HG03097 (cell line): ENCODE results near the gene RAI1.

Source experiments
- ATAC-seq: cut with Tn5 transposase; IDR thresholded peaks from one replicate; pipeline ENCODE4 v1.9.1; 2021; ENCODE audit not compliant: unreplicated experiment, low FRiP score

The RAI1 gene

DNA sequence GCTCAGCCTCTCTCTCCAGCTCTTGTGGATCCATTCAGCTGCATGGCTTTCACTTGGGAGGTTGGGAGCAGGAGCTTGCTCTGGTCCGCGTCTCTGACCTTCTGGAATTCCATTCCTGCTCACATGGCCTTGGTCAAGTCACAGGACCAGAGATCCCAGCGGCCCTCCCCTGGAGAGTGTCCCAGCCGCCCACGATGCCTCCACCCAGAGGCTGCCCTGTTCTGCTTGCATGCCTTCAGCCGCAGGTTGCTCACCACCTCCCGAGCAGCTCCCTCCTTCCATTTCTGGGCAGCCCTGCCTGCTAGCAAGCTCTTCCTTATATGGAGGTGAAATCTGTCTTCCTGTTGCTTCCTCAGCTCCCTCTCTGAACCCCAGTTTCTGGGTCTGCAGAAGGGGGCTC, 32.6 kb downstream of the RAI1 start:
- no peak for ATAC-seq

DNA sequence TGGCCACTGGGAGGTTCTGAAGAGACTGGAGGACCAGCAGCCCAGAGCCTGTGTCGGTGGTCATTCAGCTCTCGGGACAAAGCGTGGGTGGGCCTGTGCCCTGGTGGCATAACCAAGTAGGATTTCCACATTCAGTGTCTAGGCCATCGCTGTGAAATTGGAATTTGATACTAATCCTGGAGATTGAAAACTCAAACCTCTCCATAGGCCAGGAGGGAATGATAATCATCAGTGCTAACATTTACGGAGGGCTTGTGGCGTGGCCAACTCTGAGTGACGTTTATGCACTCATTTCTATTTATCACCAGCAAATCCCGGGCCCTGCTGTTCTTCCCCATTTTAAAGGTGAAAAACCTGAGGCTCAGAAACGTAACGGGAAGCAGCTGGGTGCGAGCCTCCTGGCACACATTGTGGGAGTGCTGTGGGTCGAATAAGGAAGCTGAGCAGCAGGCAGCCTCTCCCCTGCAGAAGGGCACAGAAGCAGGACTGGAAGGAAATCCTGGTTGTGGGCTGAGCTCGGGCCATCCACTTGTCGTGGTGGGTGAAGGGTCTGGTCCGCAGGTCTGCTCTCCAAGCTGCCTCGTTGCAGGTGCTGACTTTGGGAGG, 33.1 kb downstream of the RAI1 start:
- no peak for ATAC-seq

DNA sequence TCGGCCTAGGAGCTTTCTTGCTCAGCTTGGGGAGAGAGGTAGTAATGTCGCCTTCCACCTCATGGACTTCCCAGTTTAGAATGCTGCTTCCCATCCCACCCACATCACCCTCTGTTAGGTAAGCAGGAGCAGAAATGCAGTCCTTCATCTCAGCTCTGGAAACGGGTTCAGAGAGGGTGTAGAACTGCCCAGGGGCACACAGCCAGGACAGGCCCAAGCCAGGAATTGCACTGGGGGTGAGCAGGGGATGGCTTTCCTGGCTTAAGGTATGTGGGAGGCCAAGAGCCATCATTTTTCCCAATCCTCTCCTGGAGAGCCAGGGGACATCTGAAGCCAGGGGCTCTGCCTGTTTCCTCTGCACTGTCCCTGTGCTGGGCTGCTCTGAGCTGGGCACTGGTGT, 33.6 kb downstream of the RAI1 start:
- no peak for ATAC-seq

DNA sequence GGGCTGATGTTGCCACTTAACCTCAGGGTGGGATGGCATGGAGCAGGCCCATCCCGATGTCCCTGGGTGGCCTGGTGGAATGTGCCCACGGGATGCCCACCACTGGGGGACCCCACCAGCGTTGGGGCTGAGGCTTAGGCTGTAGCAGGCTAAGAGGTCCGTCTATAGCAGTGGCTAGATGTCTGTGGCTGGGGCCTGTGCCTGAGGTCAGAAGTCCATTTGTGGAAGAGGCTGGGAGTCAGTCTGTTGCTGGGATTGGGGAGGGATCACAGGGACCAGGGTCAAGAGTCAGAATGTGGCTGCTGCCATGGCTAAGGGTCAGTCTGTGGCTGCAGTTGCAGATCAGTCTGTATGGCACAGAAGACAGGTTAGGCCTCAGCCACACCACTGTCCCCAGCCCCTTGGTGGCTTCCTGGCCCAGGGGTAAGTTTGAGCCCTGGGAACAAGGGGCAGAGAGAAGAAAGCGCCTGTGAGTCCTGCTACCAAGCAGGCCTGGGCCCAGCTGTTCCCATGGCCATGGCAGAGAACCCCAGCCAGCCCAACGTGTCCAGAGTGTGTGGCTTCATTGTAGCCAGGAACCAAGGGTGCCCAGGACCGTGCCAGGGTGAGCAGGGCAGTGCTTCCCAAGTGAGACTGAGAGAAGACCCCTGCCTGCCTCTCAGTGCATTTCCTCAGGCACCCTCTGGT, 35.7 kb downstream of the RAI1 start:
- ATAC-seq = no peak

DNA sequence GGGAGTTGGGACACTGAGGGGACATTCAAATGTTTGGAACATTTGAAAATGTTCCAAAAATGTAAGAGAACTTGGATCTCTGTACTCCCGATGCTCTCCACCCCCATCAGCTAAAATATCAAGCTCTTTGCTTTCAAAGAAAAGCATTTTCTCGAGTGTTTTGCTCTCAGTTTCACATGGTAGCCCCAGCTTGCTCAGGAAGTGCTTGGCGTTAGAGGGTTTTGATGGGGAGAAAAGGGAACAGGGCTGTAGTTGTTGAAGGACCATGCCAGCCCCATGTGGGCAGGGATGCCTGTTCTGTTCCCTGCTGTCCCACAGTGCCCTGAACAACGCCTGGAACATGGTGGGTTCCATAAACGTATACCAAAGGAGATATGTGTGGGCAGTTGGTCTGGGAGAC, 37.0 kb downstream of the RAI1 start:
- ATAC-seq = no peak

DNA sequence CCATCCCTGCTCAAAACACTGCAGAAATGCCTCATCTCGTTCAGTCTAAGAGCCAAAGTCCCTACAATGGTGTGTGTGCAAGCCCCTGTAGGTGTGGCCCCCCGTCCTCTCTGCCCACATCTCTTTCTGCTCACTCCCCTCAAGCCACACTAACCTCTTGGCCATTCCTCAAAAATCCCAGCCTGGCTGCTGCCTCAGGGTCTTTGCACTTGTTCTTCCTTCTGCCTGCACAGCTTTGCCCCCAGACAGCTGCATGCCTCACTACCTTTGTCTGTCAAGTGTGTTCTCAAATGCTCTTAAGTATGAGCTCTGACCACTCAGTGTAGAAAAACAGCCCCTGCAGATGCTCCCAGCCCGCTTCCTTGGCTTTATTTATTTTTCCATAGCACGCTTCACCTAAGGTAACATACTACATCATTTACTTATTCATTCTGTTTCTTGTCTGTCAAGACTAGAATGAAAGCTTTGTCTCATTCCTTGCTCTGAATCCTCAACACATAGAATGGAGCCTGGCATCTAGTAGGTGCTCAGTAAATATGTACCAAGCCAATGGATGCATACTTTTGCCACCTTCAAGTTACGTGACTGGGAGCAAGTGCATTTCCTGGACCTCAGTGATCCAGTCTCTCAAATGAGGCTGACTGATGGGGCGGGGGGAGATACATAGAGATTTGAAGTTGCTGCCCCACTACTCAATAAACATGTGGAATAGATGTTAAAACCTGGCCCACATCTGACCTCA, 38.1 kb downstream of the RAI1 start:
- no peak for ATAC-seq

DNA sequence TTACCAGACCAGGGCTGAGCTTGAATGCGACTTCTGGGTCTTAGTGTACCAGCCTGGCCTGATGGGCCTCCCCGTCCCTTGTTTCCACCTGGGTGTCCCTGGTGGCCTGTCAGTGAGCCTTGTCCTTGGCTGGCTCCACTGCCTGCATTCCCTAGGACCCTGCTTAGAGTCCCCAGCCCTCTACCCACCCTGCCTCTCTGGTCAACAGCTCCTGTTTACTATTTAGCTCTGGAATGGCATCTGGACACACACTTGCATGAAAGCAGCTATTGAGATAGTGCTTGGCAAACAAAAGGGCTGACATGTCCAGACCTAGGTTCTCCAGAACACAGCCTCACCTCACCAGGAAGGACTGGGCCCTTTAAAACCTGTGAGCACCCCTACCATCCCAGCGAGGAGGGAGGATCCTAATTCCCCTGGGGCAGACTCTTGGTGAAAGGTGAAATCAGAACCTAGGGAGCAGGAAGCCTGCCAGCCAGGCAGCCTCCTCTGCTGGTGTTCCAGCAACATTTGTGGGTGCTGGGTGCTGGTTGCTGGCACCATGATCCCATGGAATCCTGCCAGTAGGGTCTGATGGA, 38.8 kb downstream of the RAI1 start:
- no peak for ATAC-seq

DNA sequence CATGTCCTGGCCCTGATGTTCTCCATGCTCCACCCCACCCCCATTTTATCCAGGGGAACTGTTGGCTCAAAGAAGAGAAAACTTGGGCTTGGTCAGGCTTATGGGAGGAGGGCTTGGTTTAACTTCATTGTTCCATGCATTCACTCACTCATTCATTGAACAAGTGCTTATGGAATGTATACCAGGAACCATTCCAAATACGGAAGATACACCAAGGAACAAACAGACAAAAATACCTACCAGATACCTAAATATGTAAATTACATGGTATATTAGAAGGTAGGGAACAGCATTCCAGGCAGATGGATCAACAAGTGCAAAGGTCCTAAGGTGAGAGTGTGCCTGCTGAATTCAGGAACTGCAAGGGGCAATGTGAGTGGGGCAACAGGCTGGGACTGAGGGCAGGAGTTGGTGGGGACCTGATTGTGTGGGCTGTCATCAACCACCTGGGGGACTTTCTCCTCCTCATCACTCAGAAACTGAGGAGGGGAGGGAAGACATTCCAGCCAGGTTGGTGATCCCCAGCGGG, 39.9 kb downstream of the RAI1 start:
- no peak for ATAC-seq

DNA sequence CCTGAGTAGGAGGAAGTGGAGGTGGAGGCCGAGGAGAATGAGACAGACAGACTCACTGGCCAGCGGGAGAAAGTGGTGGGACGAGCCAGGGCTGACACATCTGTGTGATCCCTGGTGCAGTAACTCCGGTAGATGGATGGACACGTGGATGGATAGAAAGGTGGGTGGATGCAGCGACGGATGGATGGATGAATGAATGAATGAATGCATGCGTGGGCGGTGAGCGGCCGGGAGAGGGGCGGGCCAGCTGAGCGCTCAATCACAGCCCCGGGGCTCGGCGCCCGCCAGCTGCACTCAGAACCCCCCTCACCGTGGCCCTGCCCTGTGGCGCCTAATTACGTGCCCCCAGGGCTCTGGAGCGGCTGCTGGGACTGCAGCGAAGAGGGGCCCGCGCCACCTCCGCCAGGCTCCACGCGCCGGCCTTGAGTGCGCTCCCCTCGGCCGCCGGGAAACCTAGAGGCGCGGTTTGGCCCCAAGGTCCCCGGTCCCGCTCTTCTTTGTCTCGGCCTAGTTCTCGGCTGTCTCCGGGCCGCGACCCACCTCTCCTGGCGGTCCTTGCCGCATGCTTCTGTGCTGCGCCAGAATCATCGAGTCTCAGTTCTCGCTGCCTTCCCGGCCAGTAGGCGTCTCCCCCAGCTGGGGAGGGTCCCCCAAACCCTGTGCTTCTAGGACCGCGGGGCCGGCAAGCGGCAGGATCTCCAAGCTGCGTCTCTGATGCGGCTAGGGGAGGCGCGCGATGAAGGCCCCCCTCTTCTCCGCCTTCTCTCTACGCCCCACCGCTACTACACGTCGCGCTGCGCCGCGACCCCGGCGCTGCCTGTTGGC, 41.0 kb downstream of the RAI1 start:
- ATAC-seq = no peak

DNA sequence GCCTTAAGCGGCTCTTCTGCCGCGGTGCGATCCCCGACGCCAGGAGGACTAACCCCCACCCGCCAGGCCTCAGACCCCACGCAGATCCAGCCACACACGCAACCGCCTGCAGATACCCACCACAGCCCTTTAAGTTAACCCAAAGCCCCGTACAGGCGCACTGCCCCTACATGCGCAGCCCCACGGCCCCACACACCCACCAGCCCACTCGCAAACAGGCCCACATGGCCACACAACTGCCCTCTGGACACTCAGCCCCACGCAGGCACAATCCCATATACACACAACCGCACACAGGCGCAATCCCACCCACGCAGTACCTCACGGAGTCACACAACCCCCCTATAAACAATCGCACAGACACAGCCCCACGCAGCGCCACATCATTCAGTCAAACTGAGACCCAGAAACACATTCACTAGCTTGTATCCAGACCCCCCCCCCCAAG, 41.7 kb downstream of the RAI1 start:
- no peak for ATAC-seq

DNA sequence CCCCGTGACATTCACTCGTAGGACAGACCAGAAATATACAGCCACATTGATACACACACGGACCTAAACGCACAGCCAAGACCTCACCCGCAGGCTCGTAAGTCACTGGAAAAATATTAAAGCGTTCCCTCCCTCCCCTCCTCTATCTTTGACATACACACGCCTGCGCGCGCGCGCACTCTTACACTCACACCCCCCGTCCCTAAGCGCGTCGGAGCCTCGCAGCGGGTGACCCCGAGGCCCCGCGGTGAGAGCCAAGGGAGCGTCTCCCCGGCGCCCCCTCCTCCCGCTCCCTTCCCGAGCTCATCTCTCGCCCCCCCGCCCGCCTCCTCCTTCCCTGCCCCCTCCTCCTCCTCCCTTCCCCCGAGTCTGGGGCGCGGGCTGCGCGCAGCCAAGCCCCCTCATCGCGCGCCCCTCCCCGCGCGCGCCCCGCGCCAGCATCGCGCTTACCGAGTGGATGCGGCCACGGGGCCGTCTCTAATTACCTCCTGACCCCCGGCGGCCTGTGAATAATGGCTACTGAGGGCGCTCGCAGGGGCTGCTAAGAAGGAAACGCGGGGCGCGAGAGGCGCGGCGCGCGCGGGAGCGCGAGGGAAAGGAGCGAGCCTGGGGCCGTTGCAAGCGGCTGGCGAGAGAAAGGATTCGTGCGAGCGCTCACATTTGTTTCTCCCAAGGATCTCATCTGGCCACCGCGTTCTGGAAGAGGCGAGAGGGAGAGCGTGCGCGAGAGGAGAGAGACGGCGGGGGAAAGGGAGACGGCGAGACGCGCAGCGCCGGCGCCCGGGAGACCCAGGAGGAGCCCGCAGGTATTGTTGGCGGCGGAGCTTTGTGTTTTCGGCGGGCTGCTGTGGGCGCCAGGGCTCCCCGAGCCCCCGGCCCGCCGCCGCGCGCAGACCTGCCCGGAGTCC, 42.4 kb downstream of the RAI1 start:
- ATAC-seq = no peak

DNA sequence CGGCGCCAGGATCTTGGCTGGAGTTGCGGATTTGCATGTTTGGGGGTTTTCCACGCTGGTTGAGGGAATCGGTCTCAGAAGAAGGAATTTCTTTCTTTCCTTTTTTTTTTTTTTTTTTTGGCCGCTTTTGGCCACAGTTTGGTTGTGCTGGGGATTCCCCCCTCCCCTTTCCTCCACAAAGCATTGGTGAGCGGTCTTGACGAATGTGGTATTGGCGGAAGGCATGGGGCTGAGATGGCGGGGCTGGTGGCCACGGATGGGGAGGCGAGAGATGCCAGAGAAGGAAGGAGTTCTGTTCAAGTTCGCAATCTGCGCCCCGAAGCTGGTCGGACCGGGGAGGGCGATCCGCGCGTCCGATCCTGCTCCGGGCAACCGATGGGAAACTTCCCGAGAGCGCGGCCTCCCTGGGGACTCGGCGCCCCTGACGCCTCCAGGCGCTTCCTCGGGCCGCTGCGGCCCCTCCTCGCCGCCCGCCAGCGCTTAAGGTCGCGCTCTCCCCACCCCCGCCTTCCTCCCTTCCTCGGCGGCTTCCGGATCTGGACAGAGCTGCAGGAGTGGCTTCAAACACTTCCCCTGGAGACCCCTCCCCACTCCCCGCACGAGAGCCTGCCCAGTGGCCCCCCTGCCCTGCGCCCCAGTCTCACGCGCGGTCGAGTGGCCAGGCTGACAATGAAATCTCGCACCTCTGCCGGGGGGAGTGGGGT, 43.2 kb downstream of the RAI1 start:
- no peak for ATAC-seq

DNA sequence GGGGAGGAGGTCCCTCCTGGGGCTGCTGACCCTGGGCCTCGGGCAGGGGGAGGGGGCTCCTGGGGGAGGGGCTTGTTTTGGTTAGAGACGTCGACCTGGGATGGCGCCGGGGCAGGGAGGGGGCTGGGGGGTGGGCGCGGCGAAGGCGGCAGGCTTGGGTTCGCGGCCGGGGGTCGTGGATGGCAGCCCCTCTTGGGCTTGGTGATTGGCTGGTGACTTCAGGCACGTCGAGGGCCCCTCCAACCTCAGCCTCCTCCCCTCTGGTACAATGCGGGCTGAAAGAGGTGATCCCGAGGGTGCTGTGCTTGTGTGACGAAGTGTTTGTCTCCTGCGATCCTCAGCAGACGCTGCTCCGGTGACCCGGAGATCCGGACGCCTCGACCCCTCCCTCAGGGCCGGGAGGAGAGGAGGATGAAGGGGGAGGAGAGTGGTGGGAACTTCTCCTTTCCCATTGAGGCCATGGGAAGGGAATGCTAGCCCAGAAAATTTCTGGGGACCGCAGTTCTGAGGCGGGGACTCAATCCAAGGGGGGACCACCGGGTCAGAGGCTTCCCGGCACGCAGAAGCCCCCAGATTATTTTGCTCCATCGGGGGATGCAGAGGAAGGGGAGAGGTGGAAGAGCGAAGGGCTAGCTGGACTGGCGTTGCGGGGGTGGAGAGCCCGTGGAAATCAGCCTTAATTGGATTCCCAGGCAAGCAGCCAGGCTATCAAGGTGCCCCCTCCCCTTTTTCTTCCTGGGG, 43.9 kb downstream of the RAI1 start:
- ATAC-seq = no peak

DNA sequence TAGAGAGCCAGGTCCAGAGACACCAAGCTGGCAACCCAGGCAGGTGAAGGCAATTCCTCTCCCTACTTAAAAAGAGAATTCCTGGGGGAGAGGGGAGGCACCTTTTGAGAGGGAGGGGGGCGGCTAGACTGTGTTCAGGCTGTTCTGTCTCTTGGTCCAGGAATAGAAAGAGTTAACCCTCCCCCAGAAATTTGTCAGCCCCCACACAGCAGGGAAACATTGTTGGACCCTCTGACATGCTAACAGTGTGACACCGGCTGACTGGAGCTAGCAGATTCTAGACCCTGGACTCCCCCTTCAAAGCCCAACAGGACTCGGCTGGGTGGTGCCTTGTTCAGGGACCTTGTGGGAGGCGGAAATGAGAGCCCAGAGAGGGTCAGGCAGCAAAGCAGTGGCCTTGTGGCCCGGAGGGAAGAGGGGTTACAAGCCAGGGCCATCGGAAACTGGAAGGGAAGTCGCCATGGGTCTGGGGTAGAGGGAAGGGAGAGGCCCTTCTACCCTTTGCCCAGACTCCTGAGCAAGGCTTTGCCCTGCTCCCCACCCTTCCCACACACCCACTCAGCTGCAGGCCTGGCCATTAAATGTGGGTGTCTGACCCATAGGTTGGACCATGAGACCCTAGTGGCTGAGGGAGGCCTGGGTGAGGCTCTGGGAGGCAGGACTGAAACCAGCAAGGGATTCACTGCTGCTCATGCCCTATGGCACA, 44.6 kb downstream of the RAI1 start:
- ATAC-seq = no peak

DNA sequence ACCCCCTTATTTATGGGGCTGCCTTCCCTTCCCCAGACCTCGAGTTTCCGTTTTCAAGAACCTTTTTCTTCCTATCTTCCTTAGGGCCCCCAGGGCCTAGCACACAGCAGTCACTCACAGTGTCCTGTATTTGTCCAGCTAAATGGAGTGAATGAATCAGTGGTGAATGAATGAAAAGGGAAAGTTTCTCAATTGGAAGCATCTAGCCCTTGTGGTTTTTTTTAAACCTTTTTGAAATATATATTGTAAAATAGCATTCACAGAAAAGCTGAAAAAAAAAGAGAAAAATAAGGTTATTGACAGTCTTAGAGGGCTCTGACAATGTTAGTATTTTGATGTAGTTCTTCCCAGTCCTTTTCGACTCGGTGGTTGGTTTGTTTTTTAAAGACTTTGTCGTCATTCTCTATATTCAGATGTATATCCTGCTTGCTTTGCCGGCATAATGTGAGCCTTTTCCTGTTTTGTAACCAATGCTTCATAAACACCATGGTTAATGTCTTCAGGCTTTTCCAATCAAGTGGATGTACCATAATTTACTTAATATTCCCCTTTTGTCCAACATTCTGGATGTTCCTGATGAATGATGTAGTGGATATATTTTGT, 45.3 kb downstream of the RAI1 start:
- ATAC-seq = no peak

DNA sequence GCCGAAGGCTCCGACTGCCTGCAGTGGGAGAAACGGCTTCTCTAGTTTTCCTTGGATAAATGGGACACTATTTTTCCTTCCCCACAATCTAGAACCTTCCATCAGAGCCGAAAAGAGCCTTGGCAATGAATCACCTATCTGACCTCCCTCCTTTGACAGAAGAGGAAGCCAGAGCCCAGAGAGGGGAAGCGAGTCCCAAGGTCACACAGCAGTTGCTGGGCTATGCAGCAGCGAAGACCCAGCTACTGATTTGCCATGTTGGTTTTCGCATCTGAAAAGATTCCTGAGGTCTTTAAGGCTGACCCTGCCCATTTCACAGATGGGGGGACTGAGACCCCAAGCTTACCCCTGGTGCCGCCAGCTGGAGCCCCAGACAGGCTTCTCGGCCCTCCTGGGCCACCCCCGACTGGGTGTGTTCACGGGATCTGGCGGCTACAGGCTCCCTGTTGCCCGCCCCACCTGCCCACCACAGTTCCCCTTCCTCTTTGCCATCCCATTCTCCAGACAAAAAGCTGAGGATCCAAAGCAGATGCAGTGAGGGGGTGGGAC, 45.9 kb downstream of the RAI1 start:
- ATAC-seq = no peak

DNA sequence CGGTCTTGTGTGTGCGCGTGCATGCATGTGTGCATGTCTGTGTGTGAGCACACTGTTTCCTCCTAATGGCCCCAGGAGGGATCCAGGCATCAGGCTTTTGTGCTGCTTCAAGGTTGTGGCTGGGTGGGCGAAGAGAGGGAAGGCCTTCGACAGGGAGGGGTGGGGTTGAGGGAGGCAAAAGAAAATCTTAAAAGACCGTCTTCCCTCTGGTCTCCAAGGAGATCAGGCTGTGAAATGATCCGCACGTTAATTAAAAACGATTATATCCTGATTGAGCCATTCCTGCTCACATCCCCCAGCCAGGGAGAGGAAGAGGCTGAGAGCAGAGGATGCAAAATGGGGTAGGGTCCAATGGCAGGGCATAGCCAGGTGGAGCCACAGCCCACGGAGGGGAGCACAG, 46.9 kb downstream of the RAI1 start:
- ATAC-seq = no peak
